ENCODE data around the gene CFAP45.
"Not testable (repeated sequence)": the region's sequence is repeated elsewhere in the genome, so short reads cannot be mapped to it uniquely, and the experiment has no call there.

The CFAP45 gene

GRCh38 chr1:159904036-159904435, 4.1 kb upstream of the CFAP45 start:
- DNase-seq = not testable (repeated sequence)

- DNase-seq = no peak
Measured at GRCh38 chr1:159902541-159902940, 2.6 kb upstream of the CFAP45 start.

GRCh38 chr1:159900755-159901360, 893 bp upstream of the CFAP45 start:
- no peak for DNase-seq

- DNase-seq = not testable (repeated sequence)
Measured at GRCh38 chr1:159899634-159900033, 331 bp downstream of the CFAP45 start.

GRCh38 chr1:159898527-159898926, 1.4 kb downstream of the CFAP45 start:
- no peak for DNase-seq

GRCh38 chr1:159897962-159898361, 2.0 kb downstream of the CFAP45 start:
- no peak for DNase-seq

- no peak for DNase-seq
Measured at GRCh38 chr1:159896546-159896930, 3.4 kb downstream of the CFAP45 start.

- no peak for DNase-seq
Measured at GRCh38 chr1:159895836-159896545, 4.0 kb downstream of the CFAP45 start.

GRCh38 chr1:159895286-159895685, 4.7 kb downstream of the CFAP45 start:
- no peak for DNase-seq

- DNase-seq = no peak
Measured at GRCh38 chr1:159892944-159893343, 7.0 kb downstream of the CFAP45 start.

GRCh38 chr1:159891275-159892157, 8.4 kb downstream of the CFAP45 start:
- DNase-seq = peak; percentile 28 to 53 (median 46)

GRCh38 chr1:159890390-159890789, 9.6 kb downstream of the CFAP45 start:
- DNase-seq = no peak

- no peak for DNase-seq
Measured at GRCh38 chr1:159889821-159890252, 10.1 kb downstream of the CFAP45 start.

GRCh38 chr1:159889202-159889601, 10.8 kb downstream of the CFAP45 start:
- no peak for DNase-seq

- DNase-seq = no peak
Measured at GRCh38 chr1:159884296-159884695, 15.7 kb downstream of the CFAP45 start.

GRCh38 chr1:159883134-159883533, 16.8 kb downstream of the CFAP45 start:
- no peak for DNase-seq

GRCh38 chr1:159882527-159882862, 17.5 kb downstream of the CFAP45 start:
- no peak for DNase-seq

- DNase-seq = no peak
Measured at GRCh38 chr1:159881622-159882526, 18.1 kb downstream of the CFAP45 start.

GRCh38 chr1:159880430-159880829, 19.5 kb downstream of the CFAP45 start:
- DNase-seq = no peak

- DNase-seq = no peak
Measured at GRCh38 chr1:159879977-159880376, 20.0 kb downstream of the CFAP45 start.

- no peak for DNase-seq
Measured at GRCh38 chr1:159879136-159879535, 20.8 kb downstream of the CFAP45 start.

GRCh38 chr1:159877695-159878444, 22.1 kb downstream of the CFAP45 start:
- no peak for DNase-seq
